Naive thymus-derived CD4-positive, alpha-beta T cell (primary cell): ENCODE measurements around the gene TRIM27. TPM values are rescaled to one million over a fixed set of nuclear protein-coding genes. Genes with fewer than 3 reads are reported as not detected.

ENCODE experiments used
- ATAC-seq: fragments of 150-1000 bp; cut with Tn5 transposase; 2 replicates; pipeline ENCODE4 v1.10.0; 2021; ENCODE audit warnings: mild to moderate bottlenecking, moderate library complexity
- CTCF ChIA-PET: fragments of 350-600 bp; sonication (Branson Sonifier 250); formaldehyde crosslinking; loops from one replicate; lab custom pipeline; 2021; ENCODE audit warnings: antibody characterized with exemption; lab: Charles Lee
- POLR2A ChIA-PET: fragments of 350-600 bp; sonication (Branson Sonifier 250); formaldehyde crosslinking; loops from one replicate; lab custom pipeline; 2021; ENCODE audit warnings: antibody characterized with exemption, inconsistent platforms; lab: Charles Lee
- DNase-seq, 9 donors: peaks; one replicate each; pipeline versions ENCODE4 v3.0.0 to v3.0.0-alpha.2; 2020 to 2022; ENCODE audit warnings: mixed read lengths in 1 of 9
- H3K27ac ChIP-seq: one replicate; pipeline ENCODE4 v1.7.0; 2013; ENCODE audit warnings: mild to moderate bottlenecking, low read depth, low read length, moderate library complexity
- H3K27me3 ChIP-seq, 2 donors: one replicate each; pipeline ENCODE4 v1.7.0; 2013; ENCODE audit warnings: low read length in 2 of 2, mild to moderate bottlenecking in 2 of 2, moderate library complexity in 2 of 2; ENCODE audit not compliant: control insufficient read depth in 2 of 2, insufficient read depth in 2 of 2
- H3K36me3 ChIP-seq, 3 experiments: 1 replicate in 2 of 3; 2 replicates in 1 of 3; pipeline ENCODE4 v1.7.0; 2013; ENCODE audit warnings: low read length in 3 of 3, mild to moderate bottlenecking in 3 of 3, moderate library complexity in 1 of 3; ENCODE audit not compliant: insufficient read depth in 3 of 3, control insufficient read depth in 2 of 3
- H3K4me1 ChIP-seq, 2 donors: one replicate each; pipeline ENCODE4 v1.7.0; 2013; ENCODE audit warnings: low read length in 2 of 2, mild to moderate bottlenecking in 2 of 2, moderate library complexity in 1 of 2; ENCODE audit not compliant: control insufficient read depth in 2 of 2, insufficient read depth in 2 of 2
- H3K4me3 ChIP-seq: 2 replicates; pipeline ENCODE4 v1.7.0; 2013; ENCODE audit warnings: mild to moderate bottlenecking, low read length
- H3K9me3 ChIP-seq, 3 experiments: 1 replicate in 2 of 3; 2 replicates in 1 of 3; pipeline ENCODE4 v1.7.0; 2013; ENCODE audit warnings: low read length in 3 of 3; ENCODE audit not compliant: control insufficient read depth in 2 of 3
- H3K27ac Mint-ChIP-seq, 9 donors: one replicate each; pipeline ENCODE4 v1.8.0; 2020 to 2022; ENCODE audit warnings: mixed read lengths in 9 of 9, mild to moderate bottlenecking in 8 of 9, moderate library complexity in 5 of 9, inconsistent platforms in 2 of 9
- H3K27me3 Mint-ChIP-seq, 5 donors: one replicate each; pipeline ENCODE4 v1.8.0; 2021 to 2022; ENCODE audit warnings: mixed read lengths in 5 of 5, mild to moderate bottlenecking in 1 of 5
- H3K36me3 Mint-ChIP-seq, 5 donors: one replicate each; pipeline ENCODE4 v1.8.0; 2020 to 2022; ENCODE audit warnings: mixed read lengths in 5 of 5, mild to moderate bottlenecking in 3 of 5, inconsistent platforms in 1 of 5
- H3K4me1 Mint-ChIP-seq, 7 donors: one replicate each; pipeline ENCODE4 v1.8.0; 2020 to 2022; ENCODE audit warnings: mixed read lengths in 7 of 7, mild to moderate bottlenecking in 3 of 7, inconsistent platforms in 1 of 7
- H3K4me3 Mint-ChIP-seq, 10 donors: one replicate each; pipeline ENCODE4 v1.8.0; 2020 to 2022; ENCODE audit warnings: mild to moderate bottlenecking in 10 of 10, mixed read lengths in 10 of 10, moderate library complexity in 6 of 10, inconsistent platforms in 2 of 10
- H3K9me3 Mint-ChIP-seq, 11 donors: one replicate each; pipeline ENCODE4 v1.8.0; 2020 to 2022; ENCODE audit warnings: mixed read lengths in 11 of 11, mild to moderate bottlenecking in 4 of 11, inconsistent platforms in 1 of 11, moderate library complexity in 1 of 11
- intact Hi-C, 2 donors: fragments of 100-400 bp; cut with micrococcal nuclease; formaldehyde crosslinking; loops; one replicate each; pipeline ENCODE4 v1.15.1; 2023
- polyA plus RNA-seq, 2 donors: library from polyadenylated mRNA; unstranded; fragments of 300-500 nt; fragmentation: Illumina TruSeq; gene quantifications; one replicate each; pipeline ENCODE4 v1.2.3, GENCODE V29; 2021
- total RNA-seq, 6 experiments: library from RNA in 5 of 6; stranded (reverse) in 5 of 6; gene quantifications; 1 replicate in 5 of 6; 2 replicates in 1 of 6; pipeline ENCODE4 v1.2.3 and lab custom pipeline; 2021 to 2026

The TRIM27 gene
- total and polyA plus RNA-seq, 7 experiments from 2014 or later = 22.9 to 93.9 (median 67.5) TPM

DNA sequence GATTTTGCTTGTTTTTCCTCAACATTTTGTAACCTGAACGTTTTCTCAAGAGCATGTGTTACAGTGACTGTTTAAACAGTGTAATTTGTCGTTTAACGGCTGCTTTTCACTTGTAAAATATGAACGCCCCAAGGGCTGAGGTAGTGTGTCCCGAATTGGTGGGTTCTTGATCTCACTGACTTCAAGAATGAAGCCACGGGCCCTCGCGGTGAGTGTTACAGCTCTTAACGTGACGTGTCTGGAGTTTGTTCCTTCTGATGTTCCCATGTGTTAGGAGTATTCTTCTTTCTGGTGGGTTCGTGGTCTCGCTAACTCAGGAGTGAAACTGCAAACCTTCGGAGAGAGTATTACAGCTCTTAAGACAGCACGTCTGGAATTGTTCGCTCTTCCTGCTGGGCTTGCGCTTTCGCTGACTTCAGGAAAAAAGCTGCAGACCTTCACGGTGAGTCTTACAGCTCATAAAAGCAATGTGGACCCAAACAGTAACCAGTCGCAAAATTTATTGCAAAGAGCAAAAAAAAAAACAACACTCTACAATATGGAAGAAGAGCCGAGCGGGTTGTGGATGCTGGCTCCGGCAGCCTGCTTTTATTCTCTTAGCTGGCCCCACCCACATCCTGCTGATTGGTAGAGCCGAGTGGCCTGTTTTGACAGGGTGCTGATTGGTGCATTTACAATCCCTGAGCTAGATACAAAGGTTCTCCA is 25.1 kb upstream of the TRIM27 start:
- CTCF ChIA-PET = no interaction called here
- H3K27me3 Mint-ChIP-seq = peaks cover 0 to 15% (median 0%) of the 10 kb centered on the region in 5 donors
- peaks cover 0 to 27% (median 17%) of the 10 kb centered on the region in 7 donors for H3K4me1 Mint-ChIP-seq
- H3K9me3 ChIP-seq = no peaks in the 10 kb centered on the region
- no peak overlapping the region for H3K4me3 Mint-ChIP-seq
- H3K36me3 ChIP-seq = no peaks in the 10 kb centered on the region
- peaks cover 0 to 17% (median 4%) of the 10 kb centered on the region in 11 donors for H3K9me3 Mint-ChIP-seq
- POLR2A ChIA-PET = no interaction called here
- H3K27me3 ChIP-seq = no peaks in the 10 kb centered on the region
- no peak overlapping the region for H3K4me3 ChIP-seq
- H3K36me3 Mint-ChIP-seq = no peaks in the 10 kb centered on the region
- H3K4me1 ChIP-seq = peaks cover 3 to 8% of the 10 kb centered on the region in 2 donors
- no peak overlapping the region for H3K27ac ChIP-seq
- DNase-seq = no peak
- no peak for ATAC-seq
- intact Hi-C loops = loop anchor here in 1 of 2 donors (10.0 kb wide), 2 partner anchors 1474 to 1774 kb away; partner anchors contain the start of gene ZNF184
- H3K27ac Mint-ChIP-seq = peak overlapping the region in 2 of 9 donors; percentile 9 to 13

DNA sequence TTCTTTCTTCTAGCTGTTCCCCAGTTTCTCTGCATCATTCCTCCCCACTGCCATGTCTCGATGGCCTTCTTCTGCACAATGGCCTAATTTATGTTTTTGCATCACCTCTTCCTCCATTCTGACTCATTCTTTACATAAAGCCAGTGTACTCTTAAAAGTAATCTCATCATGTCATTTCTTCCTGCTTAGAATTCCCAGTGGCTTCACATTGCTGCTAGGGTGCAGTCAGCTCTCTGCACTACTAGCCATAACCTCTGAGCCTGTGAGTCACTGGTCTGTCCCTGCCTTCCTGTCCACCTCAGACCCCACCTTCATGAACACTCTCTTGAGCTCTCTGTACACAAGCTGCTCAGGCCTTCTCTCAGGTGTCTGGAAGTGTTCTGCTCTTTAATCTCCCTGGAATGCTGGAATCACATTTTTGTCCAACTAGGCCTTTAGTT is 24.1 kb upstream of the TRIM27 start:
- DNase-seq = no peak
- Mint-ChIP-seq H3K4me1 (peaks cover 0 to 28% (median 20%) of the 10 kb centered on the region in 7 donors), H3K4me3 (no peak overlapping the region), H3K36me3 (no peaks in the 10 kb centered on the region), H3K9me3 (peaks cover 0 to 19% (median 2%) of the 10 kb centered on the region in 11 donors), H3K27ac (peak overlapping the region in 1 of 9 donors; percentile 0), H3K27me3 (peaks cover 0 to 8% (median 0%) of the 10 kb centered on the region in 5 donors)
- CTCF ChIA-PET = no interaction called here
- H3K36me3 ChIP-seq = no peaks in the 10 kb centered on the region
- no peaks in the 10 kb centered on the region for H3K27me3 ChIP-seq
- no peaks in the 10 kb centered on the region for H3K9me3 ChIP-seq
- intact Hi-C loops = loop anchor here in 1 of 2 donors (10.0 kb wide), 2 partner anchors 1473 to 1773 kb away; partner anchors contain the start of gene ZNF184
- ATAC-seq = no peak
- POLR2A ChIA-PET = no interaction called here
- peaks cover 3 to 10% of the 10 kb centered on the region in 2 donors for H3K4me1 ChIP-seq
- H3K4me3 ChIP-seq = no peak overlapping the region
- no peak overlapping the region for H3K27ac ChIP-seq

DNA sequence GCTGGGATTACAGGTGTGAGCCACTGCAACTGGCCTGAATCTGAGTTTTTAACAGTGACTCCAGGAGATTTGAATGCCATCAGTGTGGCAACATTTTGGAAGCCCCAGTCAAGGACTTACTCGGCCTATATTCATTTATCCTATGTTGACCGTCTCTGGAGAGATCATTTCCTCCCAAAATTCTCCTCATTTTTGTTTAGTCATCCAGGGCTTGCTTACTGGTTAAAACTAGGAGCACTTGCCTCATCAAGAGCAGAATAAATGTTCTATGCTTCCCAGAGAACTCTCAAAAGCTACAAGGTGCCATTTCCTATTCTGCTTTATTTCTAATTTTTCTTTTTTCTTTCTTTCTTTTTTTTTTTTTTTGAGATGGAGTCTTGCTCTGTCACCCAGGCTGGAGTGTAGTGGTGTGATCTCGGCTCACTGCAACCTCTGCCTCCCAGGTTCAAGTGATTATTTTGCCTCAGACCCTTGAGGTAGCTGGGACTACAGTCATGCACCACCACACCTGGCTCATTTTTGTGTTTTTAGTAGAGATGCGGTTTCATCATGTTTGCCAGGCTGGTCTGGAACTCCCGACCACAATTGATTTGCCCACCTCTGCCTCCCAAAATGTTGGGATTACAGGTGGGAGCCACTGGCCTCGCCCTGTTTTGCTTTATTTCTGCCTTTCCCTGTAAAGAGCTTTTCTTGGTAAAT is 23.4 kb upstream of the TRIM27 start:
- Histone ChIP-seq H3K4me3 (no peak overlapping the region), H3K9me3 (no peaks in the 10 kb centered on the region), H3K27me3 (no peaks in the 10 kb centered on the region), H3K4me1 (peaks cover 10 to 15% of the 10 kb centered on the region in 2 donors), H3K36me3 (no peaks in the 10 kb centered on the region), H3K27ac (no peak overlapping the region)
- no peak overlapping the region for H3K4me3 Mint-ChIP-seq
- POLR2A ChIA-PET = no interaction called here
- CTCF ChIA-PET = interaction anchor here (0.7 kb wide), 1 partner anchor 1770 kb away, joined by 5 read pairs; no protein-coding TSS in a partner anchor
- no peaks in the 10 kb centered on the region for H3K36me3 Mint-ChIP-seq
- H3K9me3 Mint-ChIP-seq = peaks cover 0 to 19% (median 2%) of the 10 kb centered on the region in 11 donors
- ATAC-seq (no peak), DNase-seq (no peak)
- intact Hi-C loops = loop anchor here in 1 of 2 donors (10.0 kb wide), 2 partner anchors 1472 to 1772 kb away; partner anchors contain the start of gene ZNF184
- peak overlapping the region in 1 of 9 donors; percentile 0 for H3K27ac Mint-ChIP-seq
- H3K4me1 Mint-ChIP-seq = peaks cover 3 to 31% (median 27%) of the 10 kb centered on the region in 7 donors
- peaks cover 0 to 7% (median 0%) of the 10 kb centered on the region in 5 donors for H3K27me3 Mint-ChIP-seq

DNA sequence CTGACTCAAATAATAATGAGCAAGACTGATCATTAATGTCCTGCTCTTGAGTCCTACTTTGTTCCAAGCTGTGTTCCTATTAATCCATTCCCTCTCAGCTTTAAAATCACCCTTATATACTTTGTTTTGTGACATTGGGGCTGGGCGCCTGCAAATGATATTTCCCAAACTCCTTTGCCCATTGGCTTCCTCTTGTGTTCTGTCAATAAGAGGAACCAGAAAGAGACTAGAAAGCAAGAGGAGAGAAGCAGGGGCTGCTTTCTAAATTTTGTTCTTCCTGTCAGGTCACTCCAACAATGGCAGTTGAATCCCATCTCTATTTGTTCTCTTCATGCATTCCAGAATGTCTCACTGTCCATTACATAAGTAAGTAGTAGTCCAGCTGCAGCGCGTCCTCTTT is 21.6 kb upstream of the TRIM27 start:
- Histone ChIP-seq H3K9me3 (no peaks in the 10 kb centered on the region), H3K27ac (no peak overlapping the region), H3K27me3 (no peaks in the 10 kb centered on the region), H3K36me3 (no peaks in the 10 kb centered on the region), H3K4me1 (peaks cover 17 to 22% of the 10 kb centered on the region in 2 donors), H3K4me3 (no peak overlapping the region)
- H3K36me3 Mint-ChIP-seq = peaks cover 0 to 7% (median 0%) of the 10 kb centered on the region in 5 donors
- H3K27me3 Mint-ChIP-seq = peaks cover 0 to 9% (median 0%) of the 10 kb centered on the region in 5 donors
- intact Hi-C loops = loop anchor here (2.0 to 10.0 kb wide), 4 partner anchors 403 to 1771 kb away; partner anchors contain the start of gene ZNF184 (in 2 of the 2)
- DNase-seq (no peak), ATAC-seq (no peak)
- peak overlapping the region in 1 of 10 donors; percentile 21 for H3K4me3 Mint-ChIP-seq
- ChIA-PET CTCF (interaction anchor here (0.5 to 1.5 kb wide), 3 partner anchors 8 to 97 kb away, joined by 3 to 5 read pairs (median 3); no protein-coding TSS in a partner anchor), POLR2A (interaction anchor here (0.7 to 1.8 kb wide), 4 partner anchors 22 to 1812 kb away, joined by 3 to 8 read pairs (median 5); partner anchors contain the start of gene TRIM27)
- H3K9me3 Mint-ChIP-seq = peaks cover 0 to 28% (median 0%) of the 10 kb centered on the region in 11 donors
- H3K4me1 Mint-ChIP-seq = peaks cover 22 to 48% (median 44%) of the 10 kb centered on the region in 7 donors
- H3K27ac Mint-ChIP-seq = peak overlapping the region in 6 of 9 donors; percentile 3 to 96 (median 30)

DNA sequence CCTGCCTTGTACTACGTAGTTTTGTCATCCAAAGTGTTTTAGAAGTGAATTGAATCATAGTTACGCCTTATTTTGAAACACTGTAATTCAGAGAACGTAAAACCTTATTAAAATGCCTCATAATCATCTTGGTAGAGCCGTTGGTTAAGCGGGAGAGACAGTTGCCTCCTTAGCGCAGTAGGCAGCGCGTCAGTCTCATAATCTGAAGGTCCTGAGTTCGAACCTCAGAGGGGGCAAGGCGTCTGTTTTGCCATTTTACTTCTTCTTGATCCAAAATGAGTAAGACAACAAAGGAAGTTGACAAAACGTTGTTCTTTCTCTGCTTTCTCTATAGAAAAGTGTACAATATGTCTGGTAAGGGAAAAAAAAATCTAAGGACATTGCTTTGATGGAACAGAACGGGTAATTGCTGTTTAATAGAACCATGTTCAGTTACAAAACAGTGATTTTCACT is 20.7 kb upstream of the TRIM27 start:
- H3K4me1 Mint-ChIP-seq = peaks cover 29 to 56% (median 51%) of the 10 kb centered on the region in 7 donors
- peak overlapping the region; percentile 57 for H3K4me3 ChIP-seq
- intact Hi-C loops = loop anchor here (1.0 to 10.0 kb wide), 10 partner anchors 9 to 1770 kb away; partner anchors contain the start of gene ZNF184 (in 2 of the 2)

More for the DNA sequence above, 20.7 kb upstream of the TRIM27 start:
- H3K27me3 ChIP-seq = no peaks in the 10 kb centered on the region
- H3K9me3 Mint-ChIP-seq = peaks cover 0 to 28% (median 0%) of the 10 kb centered on the region in 11 donors
- POLR2A ChIA-PET = interaction anchor here (0.7 to 1.8 kb wide), 3 partner anchors 21 to 1096 kb away, joined by 3 to 8 read pairs (median 6); partner anchors contain the start of gene TRIM27
- peaks cover 0 to 7% (median 0%) of the 10 kb centered on the region in 5 donors for H3K36me3 Mint-ChIP-seq
- DNase-seq = peak; percentile 30 to 86 (median 75)
- H3K4me1 ChIP-seq = peaks cover 22 to 23% of the 10 kb centered on the region in 2 donors
- no peaks in the 10 kb centered on the region for H3K9me3 ChIP-seq
- H3K27ac Mint-ChIP-seq = peak overlapping the region; percentile 89 to 98 (median 94)
- CTCF ChIA-PET = interaction anchor here (1.5 kb wide), 1 partner anchor 96 kb away, joined by 5 read pairs; no protein-coding TSS in a partner anchor
- peak; percentile 52 for ATAC-seq
- peaks cover 0 to 9% (median 0%) of the 10 kb centered on the region in 5 donors for H3K27me3 Mint-ChIP-seq
- peak overlapping the region; percentile 71 for H3K27ac ChIP-seq
- H3K4me3 Mint-ChIP-seq = peak overlapping the region; percentile 86 to 92 (median 89)
- no peaks in the 10 kb centered on the region for H3K36me3 ChIP-seq
